Thymus (tissue), 11 donors: ENCODE results near the gene CCNG2. TPM values are rescaled to one million over a fixed set of nuclear protein-coding genes. Genes with fewer than 3 reads are reported as not detected.

Source experiments
- DNase-seq, 9 donors: peaks; one replicate each; pipeline ENCODE4 v3.0.0-alpha.2; 2013; ENCODE audit warnings: low spot score in 9 of 9, low read depth in 6 of 9, missing footprints in 1 of 9
- H3K27ac ChIP-seq, 2 donors: one replicate each; pipeline ENCODE4 v1.5.1; 2013; ENCODE audit warnings: control low read depth in 1 of 2, low read depth in 1 of 2, low read length in 1 of 2, mild to moderate bottlenecking in 1 of 2, moderate library complexity in 1 of 2
- H3K27me3 ChIP-seq, 2 donors: one replicate each; pipeline ENCODE4 v1.5.1; 2013; ENCODE audit warnings: low read length in 1 of 2; ENCODE audit not compliant: control insufficient read depth in 2 of 2, insufficient read depth in 1 of 2
- H3K36me3 ChIP-seq, 2 donors: one replicate each; pipeline ENCODE4 v1.5.1; 2013; ENCODE audit warnings: low read length in 1 of 2, mild to moderate bottlenecking in 1 of 2, moderate library complexity in 1 of 2; ENCODE audit not compliant: control insufficient read depth in 2 of 2, insufficient read depth in 2 of 2
- H3K4me1 ChIP-seq, 2 donors: one replicate each; pipeline ENCODE4 v1.5.1; 2013; ENCODE audit warnings: low read length in 2 of 2; ENCODE audit not compliant: control insufficient read depth in 2 of 2, insufficient read depth in 2 of 2
- H3K4me3 ChIP-seq, 2 donors: one replicate each; pipeline ENCODE4 v1.5.1; 2013; ENCODE audit warnings: low read length in 2 of 2, control low read depth in 1 of 2, mild to moderate bottlenecking in 1 of 2
- H3K9me3 ChIP-seq, 2 donors: one replicate each; pipeline ENCODE4 v1.5.1; 2013; ENCODE audit warnings: low read length in 1 of 2, mild to moderate bottlenecking in 1 of 2; ENCODE audit not compliant: control insufficient read depth in 2 of 2, insufficient read depth in 1 of 2
- WGBS: extraction: QIAGEN DNeasy Blood & Tissue Kit; methylation state at CpG from one replicate; pipeline ENCODE4 v1.1.7; 2013; 5-methylcytosine and 5-hydroxymethylcytosine counted together
- polyA plus RNA-seq: library from polyadenylated mRNA; stranded (reverse); fragments of 200-250 nt; gene quantifications from one replicate; pipeline ENCODE4 v1.2.3, GENCODE V29; 2013
- total RNA-seq: library from RNA; stranded (reverse); fragments of 120-200 nt; gene quantifications from one replicate; pipeline ENCODE4 v1.2.4, GENCODE V29; 2013
- donor health status: healthy.

Gene CCNG2
- total and polyA plus RNA-seq, 2 donors = 32.8 to 47.8 TPM

GRCh38 chr4:77178560-77178959 lies 21.6 kb downstream of the CCNG2 start:
- H3K4me1 ChIP-seq = no peaks in the 10 kb centered on the region
- no peak overlapping the region for H3K4me3 ChIP-seq
- no peaks in the 10 kb centered on the region for H3K9me3 ChIP-seq
- WGBS = 98% methylated on average over 2 of the region's 2 CpGs
- no peaks in the 10 kb centered on the region for H3K27me3 ChIP-seq
- DNase-seq = no peak
- no peaks in the 10 kb centered on the region for H3K36me3 ChIP-seq
- H3K27ac ChIP-seq = no peak overlapping the region

GRCh38 chr4:77179519-77179918 lies 22.5 kb downstream of the CCNG2 start:
- Histone ChIP-seq H3K9me3 (no peaks in the 10 kb centered on the region), H3K4me1 (no peaks in the 10 kb centered on the region), H3K27me3 (no peaks in the 10 kb centered on the region), H3K27ac (no peak overlapping the region), H3K4me3 (no peak overlapping the region), H3K36me3 (no peaks in the 10 kb centered on the region)
- no peak for DNase-seq

- H3K4me3 ChIP-seq = no peak overlapping the region
- no peaks in the 10 kb centered on the region for H3K27me3 ChIP-seq
- no peaks in the 10 kb centered on the region for H3K36me3 ChIP-seq
- DNase-seq = no peak
- no peak overlapping the region for H3K27ac ChIP-seq
- no peaks in the 10 kb centered on the region for H3K9me3 ChIP-seq
- no peaks in the 10 kb centered on the region for H3K4me1 ChIP-seq
- 97% methylated on average over 4 of the region's 4 CpGs for WGBS
These were observed 24.7 kb downstream of the CCNG2 start for GRCh38 chr4:77181720-77182119.

- no peak for DNase-seq
- no peaks in the 10 kb centered on the region for H3K9me3 ChIP-seq
- H3K4me3 ChIP-seq = no peak overlapping the region
- no peak overlapping the region for H3K27ac ChIP-seq
- 96% methylated on average over 6 of the region's 6 CpGs for WGBS
- H3K36me3 ChIP-seq = no peaks in the 10 kb centered on the region
- peaks cover 0 to 3% of the 10 kb centered on the region in 2 donors for H3K4me1 ChIP-seq
- H3K27me3 ChIP-seq = no peaks in the 10 kb centered on the region
These were observed 26.9 kb downstream of the CCNG2 start for GRCh38 chr4:77183777-77184420.

GRCh38 chr4:77184974-77185373 lies 28.0 kb downstream of the CCNG2 start:
- H3K27me3 ChIP-seq = no peaks in the 10 kb centered on the region
- no peak overlapping the region for H3K27ac ChIP-seq
- DNase-seq = no peak
- H3K36me3 ChIP-seq = no peaks in the 10 kb centered on the region
- H3K4me3 ChIP-seq = no peak overlapping the region
- no peaks in the 10 kb centered on the region for H3K9me3 ChIP-seq
- H3K4me1 ChIP-seq = peaks cover 0 to 3% of the 10 kb centered on the region in 2 donors

- no peaks in the 10 kb centered on the region for H3K36me3 ChIP-seq
- DNase-seq = no peak
- no peak overlapping the region for H3K4me3 ChIP-seq
- no peaks in the 10 kb centered on the region for H3K27me3 ChIP-seq
- peaks cover 0 to 3% of the 10 kb centered on the region in 2 donors for H3K4me1 ChIP-seq
- no peak overlapping the region for H3K27ac ChIP-seq
- no peaks in the 10 kb centered on the region for H3K9me3 ChIP-seq
These were observed 28.7 kb downstream of the CCNG2 start for GRCh38 chr4:77185686-77186085.

GRCh38 chr4:77187322-77187721 lies 30.3 kb downstream of the CCNG2 start:
- Histone ChIP-seq H3K27me3 (no peaks in the 10 kb centered on the region), H3K36me3 (no peaks in the 10 kb centered on the region), H3K27ac (no peak overlapping the region), H3K4me3 (no peak overlapping the region), H3K9me3 (no peaks in the 10 kb centered on the region), H3K4me1 (peaks cover 0 to 3% of the 10 kb centered on the region in 2 donors)
- WGBS = 89% methylated on average over 2 of the region's 2 CpGs
- DNase-seq = no peak

- Histone ChIP-seq H3K27me3 (no peaks in the 10 kb centered on the region), H3K4me3 (no peak overlapping the region), H3K27ac (no peak overlapping the region), H3K4me1 (peaks cover 8 to 9% of the 10 kb centered on the region in 2 donors), H3K36me3 (no peaks in the 10 kb centered on the region), H3K9me3 (no peaks in the 10 kb centered on the region)
- WGBS = 86% methylated on average over 9 of the region's 9 CpGs
- no peak for DNase-seq
These were observed 31.7 kb downstream of the CCNG2 start for GRCh38 chr4:77188498-77189220.

- Histone ChIP-seq H3K27ac (no peak overlapping the region), H3K27me3 (no peaks in the 10 kb centered on the region), H3K4me1 (peaks cover 8 to 15% of the 10 kb centered on the region in 2 donors), H3K4me3 (no peak overlapping the region), H3K36me3 (no peaks in the 10 kb centered on the region), H3K9me3 (no peaks in the 10 kb centered on the region)
- 68% methylated on average over 1 of the region's 1 CpG for WGBS
- no peak for DNase-seq
These were observed 32.4 kb downstream of the CCNG2 start for GRCh38 chr4:77189412-77189811.
